SU-DHL-6 (cell line): ENCODE measurements around the gene GEMIN4.

Source experiments
- H2AFZ ChIP-seq: fragments of 200-600 bp; sonication (generic); 2 replicates; pipeline ENCODE4 v1.6.1; 2014; ENCODE audit warnings: low read depth, mild to moderate bottlenecking, moderate library complexity, mixed read lengths, antibody characterized with exemption, low read length; ENCODE audit not compliant: severe bottlenecking
- H3F3A ChIP-seq: fragments of 200-600 bp; shearing (Covaris generic); 2 replicates; pipeline ENCODE4 v1.6.0; 2016; ENCODE audit warnings: antibody characterized with exemption, mild to moderate bottlenecking; ENCODE audit not compliant: insufficient read depth
- H3K27ac ChIP-seq: fragments of 200-600 bp; sonication (generic); 2 replicates; pipeline ENCODE4 v1.5.1; 2016; ENCODE audit warnings: low read depth, mild to moderate bottlenecking, low read length, moderate library complexity, mixed read lengths
- H3K27me3 ChIP-seq: fragments of 200-600 bp; sonication (generic), shearing (Covaris generic); 2 replicates; pipeline ENCODE4 v1.6.0; 2014; ENCODE audit warnings: mild to moderate bottlenecking, low read length
- H3K36me3 ChIP-seq: fragments of 200-600 bp; sonication (generic); 2 replicates; pipeline ENCODE4 v1.6.1; 2014; ENCODE audit warnings: mild to moderate bottlenecking, low read length, mixed read lengths
- H3K4me2 ChIP-seq: fragments of 300-600, 200-600 bp; shearing (Covaris generic), sonication (generic); 2 replicates; pipeline ENCODE4 v1.6.0; 2014; ENCODE audit warnings: low read length, low read depth, mild to moderate bottlenecking; ENCODE audit not compliant: poor library complexity, severe bottlenecking
- H3K4me3 ChIP-seq: fragments of 200-600 bp; sonication (generic); 2 replicates; pipeline ENCODE4 v1.5.1; 2014; ENCODE audit warnings: antibody characterized with exemption, low read length, mild to moderate bottlenecking, mixed read lengths; ENCODE audit not compliant: insufficient read depth, poor library complexity, severe bottlenecking
- H3K79me2 ChIP-seq: fragments of 200-600 bp; sonication (generic); 2 replicates; pipeline ENCODE4 v1.6.1; 2014; ENCODE audit warnings: mild to moderate bottlenecking, low read length, moderate library complexity; ENCODE audit not compliant: insufficient read depth
- H3K9ac ChIP-seq: fragments of 200-600 bp; sonication (generic); 2 replicates; pipeline ENCODE4 v1.7.0; 2014; ENCODE audit warnings: mild to moderate bottlenecking, low read length
- H3K9me2 ChIP-seq: fragments of 200-600 bp; sonication (generic); replicated peaks from 2 replicates; pipeline ENCODE4 v1.6.1; 2014; ENCODE audit warnings: low read length; ENCODE audit not compliant: insufficient read depth
- H3K9me3 ChIP-seq: fragments of 200-600 bp; sonication (generic); 2 replicates; pipeline ENCODE4 v1.6.1; 2014; ENCODE audit warnings: low read length, mixed read lengths; ENCODE audit not compliant: insufficient read depth
- H4K20me1 ChIP-seq: fragments of 200-600 bp; sonication (generic); 2 replicates; pipeline ENCODE4 v1.6.1; 2014; ENCODE audit warnings: low read depth, mild to moderate bottlenecking, antibody characterized with exemption, low read length, moderate library complexity, mixed read lengths
- CTCF ChIP-seq: fragments of 200-600 bp; sonication (generic); IDR thresholded peaks from one replicate; pipeline ENCODE4 v1.5.1; 2017; ENCODE audit warnings: antibody characterized with exemption, mild to moderate bottlenecking, low read length, moderate library complexity; ENCODE audit not compliant: insufficient read depth, poor library complexity, severe bottlenecking
- EZH2phosphoT487 ChIP-seq: fragments of 200-600 bp; sonication (generic), shearing (Covaris generic); conservative IDR thresholded peaks from 2 replicates; pipeline ENCODE4 v1.6.1; 2018; ENCODE audit warnings: mild to moderate bottlenecking, antibody characterized with exemption, low read length, moderate library complexity, mixed read lengths

GEMIN4 gene

GRCh38 chr17:773467-774312 lies 21.6 kb upstream of the GEMIN4 start:
- H3K27ac ChIP-seq, result no peak overlapping the region
- H3K9me3 ChIP-seq, result no peaks in the 10 kb centered on the region
- no peak overlapping the region for H3K9ac ChIP-seq
- H4K20me1 ChIP-seq, result no peaks in the 10 kb centered on the region
- no peaks in the 10 kb centered on the region for H3F3A ChIP-seq
- no peak for TF ChIP-seq CTCF
- no peak for TF ChIP-seq EZH2phosphoT487
- no peaks in the 10 kb centered on the region for H3K27me3 ChIP-seq
- peaks cover 30% of the 10 kb centered on the region; the same call in 1 of the 2 replicates for H3K36me3 ChIP-seq
- H3K79me2 ChIP-seq, result no peaks in the 10 kb centered on the region; the same call in 1 of the 2 replicates
- no peak overlapping the region for H3K4me3 ChIP-seq
- H3K4me2 ChIP-seq, result no peak overlapping the region
- no peak overlapping the region for H2AFZ ChIP-seq
- H3K9me2 ChIP-seq, result no peaks in the 10 kb centered on the region

GRCh38 chr17:773016-773415 lies 21.0 kb upstream of the GEMIN4 start:
- no peaks in the 10 kb centered on the region for H3F3A ChIP-seq
- H3K27me3 ChIP-seq, result no peaks in the 10 kb centered on the region
- no peak overlapping the region for H3K4me2 ChIP-seq
- H3K9me2 ChIP-seq, result no peaks in the 10 kb centered on the region
- H3K36me3 ChIP-seq, result peaks cover 30% of the 10 kb centered on the region; the same call in 1 of the 2 replicates
- H3K27ac ChIP-seq, result no peak overlapping the region
- H3K9me3 ChIP-seq, result no peaks in the 10 kb centered on the region
- no peak overlapping the region for H3K4me3 ChIP-seq
- H3K79me2 ChIP-seq, result no peaks in the 10 kb centered on the region
- H3K9ac ChIP-seq, result no peak overlapping the region
- TF ChIP-seq EZH2phosphoT487 (no peak), CTCF (no peak)
- no peaks in the 10 kb centered on the region for H4K20me1 ChIP-seq
- H2AFZ ChIP-seq, result no peak overlapping the region

- Histone ChIP-seq H3K9me3 (no peaks in the 10 kb centered on the region), H3K4me3 (no peak overlapping the region), H3K27ac (no peak overlapping the region), H3K9ac (no peak overlapping the region), H4K20me1 (no peaks in the 10 kb centered on the region), H3K36me3 (peaks cover 23% of the 10 kb centered on the region; the same call in 1 of the 2 replicates), H3K79me2 (no peaks in the 10 kb centered on the region), H3K9me2 (no peaks in the 10 kb centered on the region), H2AFZ (no peak overlapping the region), H3F3A (no peaks in the 10 kb centered on the region), H3K27me3 (no peaks in the 10 kb centered on the region), H3K4me2 (no peak overlapping the region)
- TF ChIP-seq CTCF (no peak), EZH2phosphoT487 (no peak)
These were observed 15.0 kb upstream of the GEMIN4 start for GRCh38 chr17:767076-767475.
